Panc1 (cell line): ENCODE results near the gene LRRC74B. TPM values are rescaled to one million over a fixed set of nuclear protein-coding genes. Genes with fewer than 3 reads are reported as not detected.

Source experiments
- ATAC-seq: fragments of 200-7000 bp; cut with Tn5 transposase; 2 replicates; pipeline ENCODE4 v1.9.1; 2020; ENCODE audit warnings: mild to moderate bottlenecking, moderate library complexity
- BruUV-seq: library from RNA; stranded (reverse); fragments of 400-500 nt; replicated peaks from 2 replicates; lab custom pipeline; 2021; lab: Mats Ljungman, UMichigan
- CTCF ChIA-PET: fragments of 300-600 bp; sonication (Branson Sonifier 250); formaldehyde crosslinking; loops from one replicate; lab custom pipeline; 2022; ENCODE audit warnings: antibody characterized with exemption; lab: Charles Lee
- POLR2A ChIA-PET: fragments of 300-600 bp; sonication (Branson Sonifier 250); formaldehyde crosslinking; loops from one replicate; lab custom pipeline; 2022; ENCODE audit warnings: antibody characterized with exemption; lab: Charles Lee
- DNase-seq: peaks from one replicate; pipeline ENCODE4 v3.0.0-alpha.2; 2010; ENCODE audit warnings: low read depth, low spot score
- H3K27ac ChIP-seq: 2 replicates; pipeline ENCODE4 v1.5.1; 2011; ENCODE audit warnings: mild to moderate bottlenecking, low read length, inconsistent platforms
- H3K27me3 ChIP-seq: fragments of 200-500 bp; sonication (Bioruptor generic); 2 replicates; pipeline ENCODE4 v1.6.0; 2014; ENCODE audit warnings: low read length, inconsistent platforms; ENCODE audit not compliant: control insufficient read depth, insufficient read depth
- H3K36me3 ChIP-seq: fragments of 200-500 bp; sonication (Bioruptor generic); 2 replicates; pipeline ENCODE4 v1.5.1; 2014; ENCODE audit warnings: inconsistent platforms, mild to moderate bottlenecking, low read length, moderate library complexity; ENCODE audit not compliant: control insufficient read depth, insufficient read depth
- H3K4me1 ChIP-seq: 2 replicates; pipeline ENCODE4 v1.5.1; 2011; ENCODE audit warnings: inconsistent platforms, mild to moderate bottlenecking, low read length, moderate library complexity; ENCODE audit not compliant: control insufficient read depth, insufficient read depth
- H3K4me3 ChIP-seq, 2 experiments: 2 replicates each; pipeline ENCODE4 v1.5.1; 2011 to 2012; ENCODE audit warnings: low read depth in 2 of 2, low read length in 2 of 2, mild to moderate bottlenecking in 2 of 2, inconsistent platforms in 1 of 2, moderate library complexity in 1 of 2
- H3K9me3 ChIP-seq: fragments of 200-500 bp; sonication (Bioruptor generic); 2 replicates; pipeline ENCODE4 v1.5.1; 2014; ENCODE audit warnings: low read depth, mild to moderate bottlenecking, inconsistent platforms, low read length, moderate library complexity; ENCODE audit not compliant: control insufficient read depth, insufficient read depth
- POLR2AphosphoS5 ChIP-seq: IDR thresholded peaks from 2 replicates; pipeline ENCODE4 v1.6.1; 2012; ENCODE audit warnings: mild to moderate bottlenecking, low read depth, low read length, moderate library complexity
- REST ChIP-seq, 2 experiments: IDR thresholded peaks; 2 replicates each; pipeline ENCODE4 v1.6.1; 2011 to 2012; ENCODE audit warnings: low read depth in 2 of 2, control low read depth in 1 of 2, low read length in 1 of 2, mild to moderate bottlenecking in 1 of 2, moderate library complexity in 1 of 2; ENCODE audit not compliant: insufficient read depth in 1 of 2
- SIN3A ChIP-seq: IDR thresholded peaks from 2 replicates; pipeline ENCODE4 v1.6.1; 2012; ENCODE audit warnings: low read depth, mild to moderate bottlenecking, low read length, moderate library complexity, borderline replicate concordance; ENCODE audit not compliant: insufficient read depth
- TCF7L2 ChIP-seq: IDR thresholded peaks from 2 replicates; pipeline ENCODE4 v1.6.1; 2011; ENCODE audit warnings: mild to moderate bottlenecking, low read depth, low read length, inconsistent platforms
- in situ Hi-C: cut with HindIII; loops from 2 replicates; pipeline ENCODE4 v1.10.0; 2016; ENCODE audit warnings: low sequenced_read_pairs, low pct_unique_long_range_greater_than_20kb
- intact Hi-C: fragments of 100-400 bp; cut with micrococcal nuclease; formaldehyde crosslinking; loops from one replicate; pipeline ENCODE4 v1.10.0; 2022; ENCODE audit not compliant: unreplicated experiment
- total RNA-seq: library from RNA; stranded (reverse); gene quantifications from one replicate; pipeline ENCODE4 v1.2.1, GENCODE V29; 2021; ENCODE audit not compliant: unreplicated experiment
- TF ChIP-seq, protein P1 (sequence below): fragments of 450-650 bp; IDR thresholded peaks from 2 replicates; pipeline ENCODE4 v1.5.1; 2017; ENCODE audit warnings: mild to moderate bottlenecking

LRRC74B gene
- total RNA-seq, 1 experiment from 2014 or later, result not detected

GRCh38 chr22:21077884-21078508 is 32.2 kb downstream of the LRRC74B start:
- in situ Hi-C loops, result no loop called here
- POLR2A ChIA-PET, result no interaction called here
- Histone ChIP-seq H3K36me3 (no peaks in the 10 kb centered on the region), H3K27ac (no peak overlapping the region), H3K4me1 (no peaks in the 10 kb centered on the region), H3K27me3 (no peaks in the 10 kb centered on the region), H3K4me3 (no peak overlapping the region), H3K9me3 (no peaks in the 10 kb centered on the region)
- ATAC-seq (no peak), DNase-seq (no peak)
- no peak for TF ChIP-seq REST (IDR thresholded peaks at IDR 0.05; ENCODE audit: insufficient read depth in 1 of 2, low read depth in 2 of 2, low read length in 1 of 2)
- TF ChIP-seq, protein P1, sequence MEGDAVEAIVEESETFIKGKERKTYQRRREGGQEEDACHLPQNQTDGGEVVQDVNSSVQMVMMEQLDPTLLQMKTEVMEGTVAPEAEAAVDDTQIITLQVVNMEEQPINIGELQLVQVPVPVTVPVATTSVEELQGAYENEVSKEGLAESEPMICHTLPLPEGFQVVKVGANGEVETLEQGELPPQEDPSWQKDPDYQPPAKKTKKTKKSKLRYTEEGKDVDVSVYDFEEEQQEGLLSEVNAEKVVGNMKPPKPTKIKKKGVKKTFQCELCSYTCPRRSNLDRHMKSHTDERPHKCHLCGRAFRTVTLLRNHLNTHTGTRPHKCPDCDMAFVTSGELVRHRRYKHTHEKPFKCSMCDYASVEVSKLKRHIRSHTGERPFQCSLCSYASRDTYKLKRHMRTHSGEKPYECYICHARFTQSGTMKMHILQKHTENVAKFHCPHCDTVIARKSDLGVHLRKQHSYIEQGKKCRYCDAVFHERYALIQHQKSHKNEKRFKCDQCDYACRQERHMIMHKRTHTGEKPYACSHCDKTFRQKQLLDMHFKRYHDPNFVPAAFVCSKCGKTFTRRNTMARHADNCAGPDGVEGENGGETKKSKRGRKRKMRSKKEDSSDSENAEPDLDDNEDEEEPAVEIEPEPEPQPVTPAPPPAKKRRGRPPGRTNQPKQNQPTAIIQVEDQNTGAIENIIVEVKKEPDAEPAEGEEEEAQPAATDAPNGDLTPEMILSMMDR, result no peak
- TF ChIP-seq POLR2AphosphoS5, result no peak
- no peak for TF ChIP-seq TCF7L2
- no peak for TF ChIP-seq SIN3A
- BruUV-seq, result no TSS peak
- intact Hi-C loops, result no loop called here
- CTCF ChIA-PET, result no interaction called here

- Histone ChIP-seq H3K36me3 (no peaks in the 10 kb centered on the region), H3K27me3 (no peaks in the 10 kb centered on the region), H3K4me1 (no peaks in the 10 kb centered on the region), H3K9me3 (no peaks in the 10 kb centered on the region), H3K27ac (no peak overlapping the region), H3K4me3 (no peak overlapping the region)
- POLR2A ChIA-PET, result no interaction called here
- in situ Hi-C loops (no loop called here), intact Hi-C loops (no loop called here)
- no peak for DNase-seq
- ATAC-seq, result no peak
- BruUV-seq, result no TSS peak
- CTCF ChIA-PET, result no interaction called here
- TF ChIP-seq REST (IDR thresholded peaks at IDR 0.05; ENCODE audit: insufficient read depth in 1 of 2, low read depth in 2 of 2, low read length in 1 of 2) (no peak), POLR2AphosphoS5 (no peak), SIN3A (no peak), TCF7L2 (no peak)
- TF ChIP-seq, protein P1, result no peak
These were observed 33.2 kb downstream of the LRRC74B start for GRCh38 chr22:21078916-21079315.
